K562 (cell line): ENCODE measurements around the gene VPS16. TPM values are rescaled to one million over a fixed set of nuclear protein-coding genes. Genes with fewer than 3 reads are reported as not detected.

Source experiments
- ATAC-seq: fragments of 200-7000 bp; cut with Tn5 transposase; 3 replicates; pipeline ENCODE4 v1.9.1; 2020; ENCODE audit warnings: moderate library complexity
- BruUV-seq: library from RNA; stranded (reverse); fragments of 400-500 nt; replicated peaks from 2 replicates; lab custom pipeline; 2021; lab: Mats Ljungman, UMichigan
- CTCF ChIA-PET: fragments of 300-600 bp; formaldehyde crosslinking; extraction: SDS; loops from one replicate; lab custom pipeline; 2021; ENCODE audit warnings: low intra/inter-chr PET ratio; lab: Yijun Ruan, JAX
- POLR2A ChIA-PET: fragments of 300-600, 350-650 bp; sonication (Branson Sonifier 250); formaldehyde crosslinking; extraction: SDS; loops from one replicate; lab custom pipeline; 2021; ENCODE audit warnings: antibody characterized with exemption, inconsistent platforms; lab: Yijun Ruan, JAX
- DNase-seq, 4 experiments: peaks; one replicate each; pipeline versions ENCODE4 v3.0.0 to v3.0.0-alpha.2; 2011 to 2018; ENCODE audit warnings: low spot score in 3 of 4, mixed read lengths in 3 of 4; ENCODE audit errors: extremely low read depth in 1 of 4
- FAIRE-seq: peaks from 2 replicates; lab custom pipeline; 2011; peaks lifted over from hg19 to GRCh38; lab: Jason Lieb, UNC
- H2AFZ ChIP-seq: 2 replicates; pipeline ENCODE4 v1.6.0; 2011; ENCODE audit warnings: low read depth, low read length, control low read depth, inconsistent platforms
- H3K27ac ChIP-seq: fragments of 200-600 bp; 3 replicates; pipeline ENCODE4 v1.8.0; 2011; ENCODE audit warnings: low read depth, mild to moderate bottlenecking, control low read depth, inconsistent platforms, low read length, moderate library complexity, mixed read lengths; ENCODE audit errors: extremely low read depth
- H3K27me3 ChIP-seq, 2 experiments: fragments of 300-600 bp in 1 of 2; 2 replicates in 1 of 2; 3 replicates in 1 of 2; pipeline versions ENCODE4 v1.6.0 to v1.8.0; 2011; ENCODE audit warnings: inconsistent platforms in 2 of 2, low read length in 2 of 2, mild to moderate bottlenecking in 1 of 2, mixed read lengths in 1 of 2, moderate library complexity in 1 of 2; ENCODE audit not compliant: control insufficient read depth in 2 of 2, insufficient read depth in 2 of 2
- H3K36me3 ChIP-seq: fragments of 300-600 bp; 3 replicates; pipeline ENCODE4 v1.8.0; 2011; ENCODE audit warnings: mild to moderate bottlenecking, low read length, inconsistent platforms; ENCODE audit not compliant: control insufficient read depth, insufficient read depth
- H3K4me1 ChIP-seq, 2 experiments: fragments of 200-600 bp in 1 of 2; replicated peaks in 1 of 2; 2 replicates in 1 of 2; 3 replicates in 1 of 2; pipeline versions ENCODE4 v1.5.1 to v1.8.0; 2011; ENCODE audit warnings: inconsistent platforms in 2 of 2, low read length in 2 of 2, mild to moderate bottlenecking in 1 of 2, mixed read lengths in 1 of 2, moderate library complexity in 1 of 2; ENCODE audit not compliant: control insufficient read depth in 2 of 2, insufficient read depth in 2 of 2
- H3K4me2 ChIP-seq: 2 replicates; pipeline ENCODE4 v1.6.1; 2011; ENCODE audit warnings: low read length, control low read depth, inconsistent platforms, mixed read lengths; ENCODE audit not compliant: insufficient read depth
- H3K4me3 ChIP-seq: fragments of 200-600 bp; sonication (generic), shearing (Covaris generic); 2 replicates; pipeline ENCODE4 v1.5.1; 2016; ENCODE audit warnings: control low read depth, inconsistent platforms
- H3K79me2 ChIP-seq: fragments of 200-600 bp; 3 replicates; pipeline ENCODE4 v1.8.0; 2011; ENCODE audit warnings: low read length, inconsistent platforms; ENCODE audit not compliant: control insufficient read depth, insufficient read depth
- H3K9ac ChIP-seq, 2 experiments: 2 replicates each; pipeline versions ENCODE4 v1.6.0 to v1.6.1; 2011; ENCODE audit warnings: low read depth in 2 of 2, low read length in 2 of 2, control low read depth in 1 of 2, inconsistent platforms in 1 of 2, mild to moderate bottlenecking in 1 of 2, mixed read lengths in 1 of 2; ENCODE audit not compliant: insufficient read depth in 1 of 2
- H3K9me1 ChIP-seq: one replicate; pipeline ENCODE4 v1.6.0; 2011; ENCODE audit warnings: inconsistent platforms, mild to moderate bottlenecking, low read length, moderate library complexity; ENCODE audit not compliant: control insufficient read depth, insufficient read depth
- H3K9me3 ChIP-seq: replicated peaks from 2 replicates; pipeline ENCODE4 v1.5.1; 2011; ENCODE audit warnings: low read depth, low read length, inconsistent platforms; ENCODE audit not compliant: control insufficient read depth, insufficient read depth
- H4K20me1 ChIP-seq: replicated peaks from 2 replicates; pipeline ENCODE4 v1.6.1; 2011; ENCODE audit warnings: low read length, inconsistent platforms, mixed read lengths; ENCODE audit not compliant: control insufficient read depth, insufficient read depth
- BMI1 ChIP-seq: fragments of 150-350 bp; IDR thresholded peaks from 2 replicates; pipeline ENCODE4 v1.6.1; 2014; ENCODE audit warnings: low read length
- ID3 ChIP-seq, 2 experiments: fragments of 250-450 bp in 1 of 2; fragments of 450-650 bp in 1 of 2; sonication (Bioruptor Pico) in 1 of 2; IDR thresholded peaks; 2 replicates each; pipeline versions ENCODE4 v1.6.1 to v1.8.0; 2016 to 2021; ENCODE audit warnings: mild to moderate bottlenecking in 2 of 2, moderate library complexity in 2 of 2, missing compliant biosample characterization in 1 of 2, missing genetic modification characterization in 1 of 2
- MTF1 ChIP-seq: fragments of 250-450 bp; sonication (Bioruptor Pico); IDR thresholded peaks from 2 replicates; pipeline ENCODE4 v1.9.0; 2021; ENCODE audit warnings: moderate library complexity, mild to moderate bottlenecking, inconsistent platforms, borderline replicate concordance
- THRB ChIP-seq: fragments of 450-650 bp; formaldehyde crosslinking; conservative IDR thresholded peaks from 2 replicates; pipeline ENCODE4 v1.4.0; 2022; ENCODE audit warnings: mild to moderate bottlenecking, missing genetic modification characterization
- ZFP91 ChIP-seq: sonication (generic); formaldehyde crosslinking; IDR thresholded peaks from 2 replicates; pipeline ENCODE4 v1.8.0; 2022; ENCODE audit warnings: mild to moderate bottlenecking, missing genetic modification reagents
- WGBS: fragments of 100-300 bp; shearing (Covaris generic); methylation state at CpG from one replicate; pipeline ENCODE4 v1.1.6; 2016; ENCODE audit warnings: low coverage, mixed read lengths; ENCODE audit not compliant: insufficient coverage; ENCODE audit errors: missing lambda C conversion rate; 5-methylcytosine and 5-hydroxymethylcytosine counted together
- in situ Hi-C: fragments of 300-500 bp; cut with MboI; formaldehyde crosslinking; loops from 4 replicates; pipeline ENCODE4 v1.15.0; 2018; ENCODE audit warnings: inconsistent platforms, mixed read lengths
- intact Hi-C: fragments of 100-400 bp; cut with micrococcal nuclease; formaldehyde crosslinking; loops from 2 replicates; pipeline ENCODE4 v1.14.2; 2022
- polyA plus RNA-seq, 8 experiments: library from polyadenylated mRNA; depleted of rRNA in 4 of 8; stranded (reverse) in 5 of 8; unstranded in 3 of 8; fragments of >200 nt; fragmentation: Nextera tagmentation in 2 of 8; fragmentation: Illumina TruSeq in 1 of 8; extraction: Ambion mirVana in 2 of 8; extraction: Trizol in 1 of 8; gene quantifications; 2 replicates each; pipeline versions ENCODE4 v1.2.1 to v1.2.3, GENCODE V29; 2011 to 2014; ENCODE audit warnings: inconsistent platforms in 1 of 8, missing spikeins in 1 of 8
- total RNA-seq, 7 experiments: library from RNA; depleted of rRNA in 6 of 7; stranded (reverse); fragments of >200 nt in 6 of 7; fragmentation: Illumina TruSeq in 2 of 7; extraction: Trizol in 2 of 7; gene quantifications; 2 replicates each; pipeline versions ENCODE4 v1.2.1 to v1.2.3, GENCODE V29; 2011 to 2021; ENCODE audit warnings: low replicate concordance in 1 of 7

Gene VPS16
- total and polyA plus RNA-seq, 9 of the 15 experiments (the other 6 are each of a cell fraction or from before 2014, with no cell fraction given), result 6.8 to 24.7 (median 14.0) TPM

- Histone ChIP-seq H3K4me1 (peaks cover 17 to 30% of the 10 kb centered on the region in 2 experiments; a peak in 4 of 5 replicates), H3K36me3 (0 out of 3 replicates have a peak, but pooled peaks cover 2% of the 10 kb centered on the region), H4K20me1 (0 out of 2 replicates have a peak, but pooled peaks cover under 1% of the 10 kb centered on the region), H3K79me2 (peaks cover 13% of the 10 kb centered on the region), H3K9me3 (no peaks in the 10 kb centered on the region), H3K27ac (no peak overlapping the region), H3K9ac (no peak overlapping the region), H3K9me1 (peaks cover 2% of the 10 kb centered on the region), H3K4me2 (no peak overlapping the region), H3K27me3 (no peaks in the 10 kb centered on the region; a peak in 1 of 5 replicates)
- 95% methylated on average over 3 of the region's 3 CpGs for WGBS
- FAIRE-seq, result no peak
- intact Hi-C loops (no loop called here), in situ Hi-C loops (no loop called here)
- DNase-seq, result no peak
- POLR2A ChIA-PET, result no interaction called here
- TF ChIP-seq BMI1 (no peak), THRB (no peak), ID3 (CRISPR knock-in tag; IDR thresholded peaks at IDR 0.05) (no peak), ID3 (tag; IDR thresholded peaks at IDR 0.05) (no peak), ZFP91 (no peak), MTF1 (CRISPR knock-in tag) (no peak)
- TF ChIP-seq, all 486 proteins: peak for 0
- no peak overlapping the region for H3K4me3 ChIP-seq
- no peak for ATAC-seq
- no TSS peak for BruUV-seq
- no peak overlapping the region for H2AFZ ChIP-seq
- CTCF ChIA-PET, result no interaction called here
Observed at GRCh38 chr20:2869381-2869780, 28.8 kb downstream of the VPS16 start.
